HG03060 (cell line): ENCODE measurements around the gene VAPA.
A peak's percentile ranks its signal among the peaks of the same experiment; 100 is the strongest.
"Not testable (repeated sequence)": the region's sequence is repeated elsewhere in the genome, so short reads cannot be mapped to it uniquely, and the experiment has no call there.

Source experiments
- ATAC-seq: cut with Tn5 transposase; IDR thresholded peaks from one replicate; pipeline ENCODE4 v1.9.1; 2021; ENCODE audit warnings: low read depth, moderate number of reproducible peaks; ENCODE audit not compliant: unreplicated experiment

Gene VAPA

DNA sequence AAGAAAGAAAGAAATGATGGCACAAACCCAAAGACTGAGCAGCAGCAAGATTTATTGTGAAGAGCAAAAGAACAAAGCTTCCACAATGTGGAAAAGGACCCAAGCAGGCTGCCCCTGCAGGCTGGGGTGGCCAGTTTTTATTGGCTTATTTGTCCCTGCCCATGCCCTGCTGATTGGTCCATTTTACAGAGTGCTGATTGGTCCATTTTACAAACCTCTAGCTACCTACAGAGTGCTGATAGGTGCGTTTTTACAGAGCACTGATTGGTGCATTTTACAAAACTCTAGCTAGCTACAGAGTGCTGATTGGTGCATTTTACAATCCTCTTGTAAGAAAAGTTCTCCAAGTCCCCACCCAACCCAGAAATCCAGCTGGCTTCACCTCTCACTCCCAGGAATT is 1.5 kb upstream of the VAPA start:
- not testable (repeated sequence) for ATAC-seq

DNA sequence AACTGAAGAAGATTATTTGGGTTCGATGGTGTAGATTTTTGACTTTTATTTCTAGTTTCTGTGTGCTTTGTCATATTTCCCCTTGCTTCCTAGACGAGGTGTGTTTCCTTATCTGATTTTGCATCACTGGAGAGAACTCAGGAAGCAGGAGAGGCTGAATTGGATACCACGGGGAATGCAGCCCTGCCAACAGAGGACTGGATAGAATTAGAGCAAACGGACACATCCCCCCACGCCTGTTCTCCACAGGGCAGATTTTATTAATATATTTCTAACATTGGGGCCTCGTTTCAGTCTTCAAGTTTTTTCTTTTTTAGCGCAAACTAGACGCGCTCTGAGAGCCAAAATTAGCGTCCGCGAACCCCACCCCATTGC is 678 bp upstream of the VAPA start:
- no peak for ATAC-seq

DNA sequence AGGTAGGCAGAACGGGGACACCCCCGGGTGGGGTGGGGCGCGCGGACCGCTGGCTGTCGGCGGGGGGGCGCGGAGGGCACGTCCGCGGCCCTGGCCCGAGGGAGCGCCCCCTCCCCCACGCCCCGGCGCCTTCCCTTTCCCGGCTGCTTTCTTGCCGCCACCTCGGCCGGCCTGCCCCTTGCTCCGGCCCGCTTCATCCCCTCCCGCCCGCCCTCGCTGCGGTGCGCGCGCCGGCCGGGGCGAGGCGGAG is 443 bp downstream of the VAPA start:
- no peak for ATAC-seq

DNA sequence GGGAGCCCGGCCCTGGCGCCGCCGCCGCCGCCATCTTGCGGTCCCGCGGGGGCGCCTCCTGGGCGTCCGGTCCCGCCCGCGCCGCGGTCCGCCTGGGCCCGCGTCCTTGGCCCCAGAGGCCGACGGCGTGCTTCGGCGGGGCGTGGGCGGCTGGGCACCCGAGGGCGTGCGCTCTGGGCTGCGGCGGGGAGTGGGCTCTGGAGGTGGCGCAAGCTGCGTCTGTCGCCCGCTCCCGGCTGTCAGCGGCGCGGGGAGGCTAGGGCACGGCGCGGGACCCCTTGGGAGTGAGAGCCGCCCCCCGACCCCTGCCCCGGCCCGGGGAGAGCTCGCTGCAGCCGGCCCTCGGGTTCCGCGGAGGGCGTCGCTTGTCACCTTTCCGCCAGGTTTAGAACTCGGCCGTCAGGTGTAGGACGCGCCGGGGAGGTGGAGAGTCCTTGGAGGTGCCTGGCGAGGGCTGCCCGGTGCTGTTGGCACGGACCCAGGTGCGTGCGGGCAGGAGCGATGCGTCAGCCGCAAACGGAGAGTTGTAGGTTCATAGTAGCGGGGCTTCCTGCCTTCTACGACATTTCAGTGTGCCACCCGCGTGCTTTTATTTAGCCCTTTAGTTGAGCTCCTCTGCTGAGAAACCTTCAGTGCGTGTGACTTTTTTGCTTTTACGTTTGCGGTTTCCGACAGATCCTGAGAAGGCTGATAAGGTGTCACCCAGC is 921 bp downstream of the VAPA start:
- peak; percentile 1 for ATAC-seq

DNA sequence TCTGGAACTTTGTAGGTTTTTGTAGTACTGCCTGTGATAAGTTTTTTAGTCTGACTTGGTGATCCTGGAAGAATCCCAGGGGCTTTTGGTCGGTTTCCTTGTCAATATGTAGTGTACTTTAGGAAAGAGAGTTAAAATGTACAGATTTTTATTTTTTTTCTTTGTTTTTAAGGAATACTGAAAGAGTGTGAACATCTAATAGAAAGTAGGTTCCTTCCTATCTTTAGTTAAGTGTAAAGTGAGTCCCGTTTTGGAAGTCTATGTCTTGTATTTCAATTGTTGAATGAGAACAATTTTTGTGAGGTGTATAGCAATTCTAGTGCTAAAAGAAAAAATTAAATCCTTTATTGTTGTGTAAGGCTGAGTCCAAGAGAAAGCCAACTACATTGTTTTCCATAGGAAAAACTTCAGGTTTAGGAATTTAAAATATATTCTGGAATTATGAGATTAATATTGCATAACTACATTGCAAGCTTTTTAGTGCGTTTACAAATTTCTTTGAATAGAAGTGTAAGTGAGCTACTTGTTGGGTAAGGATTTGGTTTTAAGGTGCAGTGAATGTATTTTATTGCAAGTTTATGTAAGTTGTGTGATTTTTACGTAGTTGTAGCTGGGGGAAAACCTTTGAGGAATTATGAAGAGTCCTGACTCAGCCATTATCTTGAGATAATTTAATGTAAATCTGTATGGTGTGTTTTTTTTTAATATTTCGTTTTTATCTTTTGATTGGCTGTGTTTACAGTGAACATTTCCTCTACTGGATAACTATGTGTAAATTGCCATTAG is 1.7 kb downstream of the VAPA start:
- no peak for ATAC-seq

DNA sequence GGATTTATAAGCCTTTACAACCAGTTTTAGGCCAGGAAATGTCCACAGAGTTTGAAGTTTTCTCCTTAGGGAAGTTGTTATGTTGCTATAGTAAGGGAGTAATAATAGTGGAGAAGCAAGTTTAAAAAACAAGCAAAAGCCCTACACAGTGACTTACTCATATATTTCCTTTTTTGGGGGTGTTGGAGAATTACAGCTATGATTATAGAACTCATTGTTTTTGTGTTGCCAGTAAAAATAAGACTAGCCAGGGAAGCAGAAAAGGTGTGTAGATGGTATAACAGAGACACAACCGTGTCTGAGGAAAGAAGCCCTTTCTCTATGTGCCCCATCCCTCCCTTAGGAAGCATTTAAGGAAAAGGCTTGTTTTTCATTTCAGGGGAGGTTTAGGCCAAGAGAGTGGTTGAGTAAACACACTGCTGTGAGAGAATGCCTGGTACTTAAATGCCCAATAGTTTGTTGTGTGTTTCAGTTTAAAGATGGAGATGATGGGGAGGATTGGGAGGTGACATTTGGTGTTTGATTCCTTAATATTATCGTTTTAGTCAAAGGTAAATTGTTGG is 2.3 kb downstream of the VAPA start:
- no peak for ATAC-seq

DNA sequence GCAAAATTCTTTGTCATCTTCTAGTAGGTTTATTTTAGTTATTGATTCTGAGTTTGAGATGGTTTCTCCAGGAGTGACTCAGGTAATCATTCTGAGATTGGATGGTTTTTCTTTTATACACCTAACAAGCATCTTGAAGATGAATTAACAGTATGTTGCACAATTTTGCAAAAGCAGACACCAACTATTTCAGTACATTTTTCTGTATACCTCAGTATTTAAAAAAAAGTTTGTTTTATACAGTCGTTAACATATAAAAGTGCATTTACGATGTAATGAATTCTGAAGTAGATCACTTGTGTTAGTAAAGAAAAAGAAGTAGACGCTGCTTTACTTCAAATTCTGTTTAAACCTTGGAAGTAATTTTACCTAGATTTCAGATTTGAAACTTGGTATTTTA is 3.0 kb downstream of the VAPA start:
- ATAC-seq: no peak

DNA sequence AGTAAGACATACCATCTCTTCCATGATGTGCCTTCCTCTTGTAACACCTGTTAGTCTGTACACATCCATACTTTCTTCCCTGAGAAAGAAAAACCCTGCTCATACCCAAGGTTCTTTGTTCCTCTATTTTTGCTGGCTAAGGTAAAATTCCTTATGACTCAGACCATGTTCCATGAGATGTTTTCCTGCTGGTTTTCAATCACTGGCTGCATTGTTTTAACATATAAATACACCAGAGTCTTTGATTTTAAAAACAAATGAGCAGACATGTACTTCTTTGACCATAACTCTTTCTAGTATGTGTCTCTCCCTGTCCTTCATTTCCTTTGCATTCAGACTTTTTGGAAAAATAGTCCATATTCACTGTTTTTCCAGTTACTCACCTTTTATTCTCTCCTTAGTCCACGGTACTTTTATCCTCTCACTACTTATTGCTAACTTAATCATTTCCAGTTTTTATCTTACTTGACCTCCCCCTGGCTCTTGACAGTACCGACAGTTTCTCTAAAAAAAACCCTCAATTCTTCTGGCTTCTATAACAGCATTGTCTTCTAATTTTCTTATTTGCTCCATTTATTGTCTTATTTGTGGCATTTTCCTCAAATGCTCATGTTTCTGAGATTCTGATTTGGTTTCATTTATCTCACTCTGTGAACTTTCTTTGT is 4.3 kb downstream of the VAPA start:
- ATAC-seq: no peak

DNA sequence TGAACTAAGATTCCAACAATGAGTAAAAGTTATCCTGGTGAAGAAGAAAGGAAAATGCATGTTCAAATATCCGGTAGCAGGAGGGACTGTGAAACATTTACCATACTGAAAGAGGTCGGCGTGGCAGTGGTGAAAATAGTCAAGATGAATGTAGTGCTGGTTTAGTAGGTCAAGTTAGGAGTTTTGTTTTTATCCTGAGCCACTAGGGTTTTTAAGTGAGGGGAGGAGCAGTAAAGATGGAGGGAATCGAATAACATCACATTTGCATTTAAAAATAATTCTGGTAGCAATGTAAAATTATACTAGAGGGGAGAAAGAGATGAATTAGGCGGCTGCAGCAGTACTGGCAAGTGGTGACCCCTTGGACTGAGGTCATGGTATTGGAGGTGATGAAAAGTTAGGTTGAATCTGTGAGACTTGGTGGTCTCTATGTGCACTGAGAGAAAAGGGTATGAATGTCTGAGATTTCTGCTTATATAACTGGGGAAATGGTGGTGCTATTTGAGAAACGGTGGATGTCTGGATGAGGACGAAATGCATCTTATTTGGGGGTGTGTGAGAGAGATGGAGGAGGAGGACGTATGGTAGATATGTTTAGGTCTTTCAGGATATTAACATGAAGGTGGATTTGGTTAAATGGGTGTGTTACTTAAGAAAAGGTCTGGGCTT is 5.9 kb downstream of the VAPA start:
- no peak for ATAC-seq

DNA sequence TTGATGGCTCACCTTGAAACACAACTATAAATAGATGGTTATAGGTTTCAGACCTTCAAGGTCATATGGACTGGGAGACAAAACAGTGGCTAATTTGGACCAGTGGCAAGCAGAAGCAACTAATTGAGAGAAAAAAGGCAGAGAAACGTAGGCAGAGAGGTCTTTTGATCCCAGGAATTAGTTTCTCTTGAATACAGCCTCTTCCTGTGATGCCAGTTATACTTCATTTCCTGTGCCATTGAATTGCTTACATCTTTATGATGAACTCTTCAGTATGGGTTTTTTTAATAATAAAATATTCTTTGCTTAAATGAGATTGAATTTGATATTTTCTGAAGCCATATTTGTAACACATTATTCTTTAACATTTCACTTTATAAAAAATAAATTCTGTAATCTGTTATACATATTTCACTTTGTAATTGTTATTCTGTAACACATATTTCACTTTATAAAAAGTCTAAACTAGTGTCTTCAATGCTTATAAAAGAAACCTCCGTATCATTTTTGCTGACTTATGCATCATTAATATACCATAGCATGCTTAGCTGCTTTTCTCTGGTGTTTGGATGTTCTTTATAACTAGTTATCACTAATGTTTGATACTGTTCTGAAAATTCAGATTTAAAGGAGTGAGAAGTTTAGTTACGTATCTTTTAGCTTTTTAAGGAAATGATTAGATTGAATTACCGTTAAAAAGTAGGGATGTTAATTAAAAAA is 8.9 kb downstream of the VAPA start:
- ATAC-seq: no peak

DNA sequence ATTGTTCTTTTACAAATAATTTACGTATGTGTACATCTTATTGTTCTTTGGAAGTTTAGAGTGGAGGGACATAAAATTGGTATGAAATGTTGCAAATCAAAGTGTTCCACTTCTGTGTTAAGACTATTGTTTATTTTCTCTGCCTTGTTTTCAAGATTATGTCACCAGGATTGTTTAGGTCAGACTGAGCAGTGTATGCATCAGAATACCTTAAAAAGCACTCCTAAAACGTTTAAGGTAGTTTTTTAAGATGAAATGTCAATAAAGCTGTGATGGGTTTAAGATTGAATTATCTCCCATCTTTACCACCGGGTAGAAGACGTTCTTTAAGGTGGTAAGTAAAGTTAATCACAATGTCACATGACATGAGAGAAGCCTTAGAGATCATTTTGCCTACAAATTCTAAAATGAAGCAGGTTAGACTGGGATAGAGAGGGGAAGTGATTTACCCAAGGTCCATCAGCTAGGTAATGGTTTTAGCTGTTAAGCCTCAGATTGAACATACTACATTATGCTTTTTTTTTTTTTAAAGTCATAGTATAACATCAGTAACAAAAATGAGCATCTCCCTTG is 10.6 kb downstream of the VAPA start:
- no peak for ATAC-seq

DNA sequence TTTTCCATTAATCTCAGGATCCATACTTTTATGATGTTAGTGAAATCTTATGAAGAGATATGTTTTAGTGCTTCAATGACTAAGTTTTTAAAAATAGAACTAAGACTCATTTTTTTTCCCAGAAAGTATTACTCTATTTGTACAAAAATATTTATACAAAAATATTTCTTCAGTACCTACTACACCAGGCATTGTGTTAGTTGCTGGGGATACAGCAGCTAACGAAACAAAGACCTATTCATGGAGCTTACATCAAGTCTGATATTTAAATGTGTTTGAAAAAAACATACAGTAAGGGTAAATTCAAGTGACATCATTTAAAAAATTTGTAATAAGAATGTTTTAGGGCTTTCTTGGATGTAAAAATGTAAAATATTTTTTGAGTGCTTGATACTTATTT is 11.6 kb downstream of the VAPA start:
- no peak for ATAC-seq

DNA sequence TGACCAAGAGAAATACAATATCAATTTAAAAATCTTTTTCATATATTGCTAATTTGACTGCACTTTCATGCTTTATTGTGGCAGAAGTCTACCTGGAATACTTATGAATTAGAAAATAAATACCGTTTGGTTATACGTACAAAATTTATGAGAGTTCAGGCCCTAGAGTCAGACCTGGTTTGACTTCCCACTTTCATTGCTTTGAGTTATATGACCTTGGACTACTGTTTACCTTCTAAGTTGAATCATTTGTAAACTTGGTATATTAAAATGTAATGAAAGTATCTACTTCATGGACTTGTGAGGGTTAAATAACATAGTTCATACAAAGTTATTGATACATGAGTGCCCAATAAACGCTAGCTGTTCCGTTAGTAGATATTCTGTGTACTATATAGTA is 12.0 kb downstream of the VAPA start:
- ATAC-seq: no peak

DNA sequence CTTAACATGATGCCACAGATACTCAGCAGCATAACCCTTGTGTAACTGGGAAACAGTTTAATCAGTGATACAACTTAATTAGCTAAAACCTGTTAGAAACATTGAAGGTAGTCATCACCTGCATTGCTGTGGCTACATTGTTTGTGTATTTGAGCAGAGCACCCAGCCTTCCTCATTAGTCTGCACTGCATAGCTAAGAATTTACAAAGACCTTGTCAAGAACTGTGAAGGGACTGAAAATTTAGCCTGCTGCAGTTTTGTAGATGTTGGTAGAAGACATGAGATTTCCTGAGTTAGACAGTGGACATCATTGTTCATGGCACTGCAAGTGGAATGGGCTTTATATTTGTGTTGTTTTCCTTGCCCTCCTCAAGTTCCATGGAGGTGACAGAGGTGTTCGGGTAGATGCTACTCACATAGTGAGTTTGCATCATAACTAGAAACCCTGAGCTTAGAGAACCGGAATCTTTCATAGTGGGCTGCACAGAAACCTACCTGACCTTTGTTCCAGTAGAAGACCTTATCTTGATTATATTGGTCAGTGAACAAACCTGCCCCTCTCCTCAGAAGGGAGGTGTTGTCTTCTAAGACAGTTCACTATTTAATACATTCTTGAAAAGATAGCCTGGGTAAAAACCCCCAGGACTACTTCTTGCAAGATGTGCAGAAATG is 12.5 kb downstream of the VAPA start:
- ATAC-seq: no peak

DNA sequence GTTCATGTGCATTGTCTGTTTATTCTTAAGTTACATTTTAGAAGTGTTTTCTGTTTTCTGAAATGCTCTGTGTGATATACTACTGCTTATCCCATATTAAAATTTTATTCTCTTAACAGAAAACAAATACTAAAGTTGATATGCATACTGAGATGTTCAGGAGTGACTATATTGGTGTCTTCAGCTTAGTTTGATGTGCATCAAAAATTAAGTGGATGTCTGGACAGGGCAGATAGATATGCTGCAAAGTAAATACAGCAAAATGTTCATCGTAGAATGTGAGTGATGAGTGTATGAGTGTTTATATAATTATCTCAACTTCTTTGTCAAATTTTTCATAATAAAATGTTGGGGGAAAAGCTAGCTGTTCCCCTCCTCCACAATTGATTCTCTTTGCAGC is 13.2 kb downstream of the VAPA start:
- no peak for ATAC-seq

DNA sequence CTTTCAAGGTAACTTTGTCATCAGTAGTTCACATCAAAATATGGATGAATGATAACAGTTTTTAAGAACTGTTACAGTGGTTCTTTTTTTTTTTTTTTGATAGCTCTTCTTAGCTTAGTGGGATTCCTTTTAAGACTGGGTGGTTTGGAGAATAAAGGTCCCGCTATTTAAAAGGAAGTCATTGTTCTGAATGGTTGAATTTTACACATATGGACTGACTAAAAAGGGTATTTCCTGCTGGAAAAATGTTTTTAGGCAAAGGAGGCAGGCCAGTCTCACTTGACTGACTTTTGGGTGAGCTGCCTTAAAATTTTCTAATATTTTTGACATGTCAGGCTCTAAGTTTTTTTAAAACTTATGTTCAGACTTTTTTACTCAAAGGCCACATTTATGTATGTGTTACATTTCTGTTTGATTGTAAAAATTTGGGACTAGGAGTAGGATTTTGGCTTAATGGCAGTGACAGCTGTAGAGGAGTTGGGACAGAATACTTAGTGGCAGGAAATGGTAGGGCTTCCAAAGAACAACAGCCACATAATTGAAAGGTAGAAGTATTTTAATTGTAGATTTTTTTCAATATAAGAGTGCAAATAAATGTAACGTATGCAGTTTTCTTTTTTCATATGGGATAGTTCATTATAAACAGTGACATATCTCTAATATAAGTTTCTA is 13.7 kb downstream of the VAPA start:
- ATAC-seq: no peak

DNA sequence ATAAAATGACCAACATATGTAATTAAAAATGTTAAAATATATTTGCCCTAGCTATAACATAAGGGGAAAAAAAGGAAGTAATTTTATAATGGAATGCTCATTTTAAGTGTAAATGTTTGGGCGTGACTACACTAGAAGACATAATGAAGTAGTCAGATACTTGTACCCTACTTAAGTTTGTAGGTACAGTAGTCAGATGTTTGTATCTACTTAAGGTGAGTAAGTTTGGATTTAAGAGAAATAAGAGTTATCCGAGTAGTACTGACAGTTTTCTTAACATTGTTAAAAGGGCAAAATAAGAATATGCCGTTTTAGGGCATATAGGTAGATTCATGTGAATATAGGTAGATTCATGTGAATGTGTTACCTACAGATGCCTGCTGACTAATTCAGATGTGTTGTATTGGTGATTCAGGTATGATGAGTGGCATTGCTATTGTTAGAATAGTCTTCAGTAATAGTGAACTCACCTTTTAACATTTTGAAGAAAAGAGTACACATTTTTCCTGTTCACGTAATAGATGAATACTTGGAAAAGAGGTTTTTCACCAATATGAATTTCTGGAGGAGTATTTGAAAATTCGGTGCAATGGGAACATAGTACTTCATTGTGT is 14.9 kb downstream of the VAPA start:
- no peak for ATAC-seq

DNA sequence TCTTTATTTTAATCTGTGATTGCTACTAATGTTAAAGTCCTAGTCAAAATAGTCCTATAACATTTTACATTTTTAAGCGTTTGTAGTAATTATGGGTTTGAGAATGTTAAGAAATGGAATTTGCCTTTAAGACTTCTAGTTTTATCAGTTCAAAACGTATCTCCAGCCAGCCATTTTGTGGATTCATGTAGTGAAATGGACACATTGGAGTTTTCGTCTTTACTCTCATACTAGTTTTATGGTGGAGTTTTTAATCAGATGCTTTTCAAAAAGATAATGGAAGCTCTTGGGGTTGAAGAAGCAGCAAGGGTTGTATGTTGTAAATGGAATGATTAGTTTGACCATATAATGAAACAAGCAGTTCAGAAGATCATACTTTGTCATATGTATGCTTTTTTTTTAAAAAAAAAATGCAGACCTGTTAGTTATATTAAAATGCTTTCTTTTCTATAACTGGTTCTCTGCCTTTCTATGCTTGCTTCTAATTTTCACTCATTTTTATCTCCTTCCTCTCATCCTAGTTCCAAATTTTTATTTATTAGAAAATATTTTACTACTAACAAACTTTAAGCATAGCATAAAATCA is 16.6 kb downstream of the VAPA start:
- no peak for ATAC-seq
